A673 (cell line): Measurements from ENCODE around the gene MEP1A. TPM values are rescaled to one million over a fixed set of nuclear protein-coding genes. Genes with fewer than 3 reads are reported as not detected.
"Not testable (repeated sequence)": the region's sequence is repeated elsewhere in the genome, so short reads cannot be mapped to it uniquely, and the experiment has no call there.

Source experiments
- BruUV-seq: library from RNA; stranded (reverse); fragments of 400-500 nt; replicated peaks from 2 replicates; lab custom pipeline; 2021; lab: Mats Ljungman, UMichigan
- CTCF ChIA-PET: fragments of 300-600 bp; sonication (Branson Sonifier 250); formaldehyde crosslinking; loops from one replicate; lab custom pipeline; 2022; ENCODE audit warnings: antibody characterized with exemption; lab: Charles Lee
- POLR2A ChIA-PET: fragments of 300-600 bp; sonication (Branson Sonifier 250); formaldehyde crosslinking; loops from one replicate; lab custom pipeline; 2022; ENCODE audit warnings: antibody characterized with exemption; ENCODE audit not compliant: low non-redundant PET; lab: Charles Lee
- DNase-seq: peaks from one replicate; pipeline ENCODE4 v3.0.0-alpha.2; 2015; ENCODE audit warnings: low spot score
- H3K27ac ChIP-seq: fragments of 200-600 bp; sonication (generic); 2 replicates; pipeline ENCODE4 v1.5.1; 2016; ENCODE audit warnings: mixed run types, low read depth, mild to moderate bottlenecking, mixed read lengths, antibody characterized with exemption, low read length; ENCODE audit not compliant: poor library complexity, severe bottlenecking
- H3K27me3 ChIP-seq: fragments of 200-600 bp; sonication (generic); replicated peaks from 2 replicates; pipeline ENCODE4 v1.6.1; 2017; ENCODE audit warnings: mixed run types, low read depth, mild to moderate bottlenecking, mixed read lengths, antibody characterized with exemption, low read length; ENCODE audit not compliant: insufficient read depth, poor library complexity
- H3K36me3 ChIP-seq: fragments of 200-600 bp; sonication (generic); 2 replicates; pipeline ENCODE4 v1.6.1; 2016; ENCODE audit warnings: mixed run types, mild to moderate bottlenecking, mixed read lengths, antibody characterized with exemption, low read length; ENCODE audit not compliant: insufficient read depth, poor library complexity, severe bottlenecking
- H3K4me1 ChIP-seq: fragments of 200-600 bp; sonication (generic); 2 replicates; pipeline ENCODE4 v1.6.1; 2017; ENCODE audit warnings: mixed run types, mild to moderate bottlenecking, mixed read lengths, antibody characterized with exemption, low read length; ENCODE audit not compliant: insufficient read depth, poor library complexity, severe bottlenecking
- H3K4me3 ChIP-seq: fragments of 200-600 bp; sonication (generic); 2 replicates; pipeline ENCODE4 v1.5.1; 2016; ENCODE audit warnings: low read depth, mixed run types, mild to moderate bottlenecking, mixed read lengths, low read length; ENCODE audit not compliant: poor library complexity, severe bottlenecking
- H3K9me3 ChIP-seq: fragments of 200-600 bp; sonication (generic); 2 replicates; pipeline ENCODE4 v1.6.1; 2016; ENCODE audit warnings: mixed run types, low read depth, mild to moderate bottlenecking, mixed read lengths, antibody characterized with exemption, low read length; ENCODE audit not compliant: poor library complexity, severe bottlenecking
- CTCF ChIP-seq: fragments of 300-800, 200-600 bp; sonication (generic); conservative IDR thresholded peaks from 2 replicates; pipeline ENCODE4 v1.5.1; 2017; ENCODE audit warnings: low read depth, mild to moderate bottlenecking, antibody characterized with exemption, low read length, moderate library complexity, mixed read lengths
- EZH2 ChIP-seq: fragments of 200-600 bp; sonication (generic); IDR thresholded peaks from 2 replicates; pipeline ENCODE4 v1.6.1; 2017; ENCODE audit warnings: borderline replicate concordance, low read depth, mild to moderate bottlenecking, mixed read lengths, antibody characterized with exemption, low read length; ENCODE audit not compliant: poor library complexity, severe bottlenecking
- intact Hi-C: fragments of 100-400 bp; cut with micrococcal nuclease; formaldehyde crosslinking; loops from one replicate; pipeline ENCODE4 v1.10.0; 2022; ENCODE audit not compliant: unreplicated experiment
- total RNA-seq: library from RNA; stranded (reverse); gene quantifications from 2 replicates; pipeline ENCODE4 v1.2.3, GENCODE V29; 2021

MEP1A gene
- total RNA-seq, 1 experiment from 2014 or later, result not detected

GRCh38 chr6:46855966-46856365 lies 62.8 kb downstream of the MEP1A start:
- DNase-seq, result peak; percentile 37
- CTCF ChIA-PET, H3K36me3 ChIP-seq, H3K4me1 ChIP-seq, H3K27me3 ChIP-seq, H3K9me3 ChIP-seq, BruUV-seq, POLR2A ChIA-PET, H3K4me3 ChIP-seq, H3K27ac ChIP-seq, intact Hi-C loops: not testable (repeated sequence)
- peak; percentile 63 for TF ChIP-seq CTCF

- no peak overlapping the region for H3K4me3 ChIP-seq
- POLR2A ChIA-PET, result no interaction called here
- BruUV-seq, result no TSS peak
- no peak overlapping the region for H3K27ac ChIP-seq
- H3K36me3 ChIP-seq, result no peaks in the 10 kb centered on the region
- DNase-seq, result peak; percentile 15
- no peaks in the 10 kb centered on the region for H3K4me1 ChIP-seq
- intact Hi-C loops, result no loop called here
- H3K27me3 ChIP-seq, result peaks cover 42% of the 10 kb centered on the region
- no peaks in the 10 kb centered on the region for H3K9me3 ChIP-seq
- TF ChIP-seq EZH2 (no peak), CTCF (peak; percentile 49)
- CTCF ChIA-PET, result no interaction called here
Measured at GRCh38 chr6:46862381-46862780, 69.2 kb downstream of the MEP1A start.

- DNase-seq, result no peak
- ChIA-PET CTCF (no interaction called here), POLR2A (no interaction called here)
- no peaks in the 10 kb centered on the region for H3K36me3 ChIP-seq
- no peak overlapping the region for H3K27ac ChIP-seq
- TF ChIP-seq CTCF (no peak), EZH2 (no peak)
- H3K4me1 ChIP-seq, result no peaks in the 10 kb centered on the region
- peaks cover 42% of the 10 kb centered on the region for H3K27me3 ChIP-seq
- no peak overlapping the region for H3K4me3 ChIP-seq
- no TSS peak for BruUV-seq
- intact Hi-C loops, result no loop called here
- H3K9me3 ChIP-seq, result no peaks in the 10 kb centered on the region
Measured at GRCh38 chr6:46863791-46864190, 70.6 kb downstream of the MEP1A start.
